GM18526 (cell line): ENCODE measurements around the gene PSME3.

Source experiments
- POLR2A ChIP-seq: IDR thresholded peaks from 3 replicates; pipeline ENCODE4 v1.6.1; 2011; ENCODE audit not compliant: insufficient read length; ENCODE audit errors: extremely low read depth

PSME3 gene

DNA sequence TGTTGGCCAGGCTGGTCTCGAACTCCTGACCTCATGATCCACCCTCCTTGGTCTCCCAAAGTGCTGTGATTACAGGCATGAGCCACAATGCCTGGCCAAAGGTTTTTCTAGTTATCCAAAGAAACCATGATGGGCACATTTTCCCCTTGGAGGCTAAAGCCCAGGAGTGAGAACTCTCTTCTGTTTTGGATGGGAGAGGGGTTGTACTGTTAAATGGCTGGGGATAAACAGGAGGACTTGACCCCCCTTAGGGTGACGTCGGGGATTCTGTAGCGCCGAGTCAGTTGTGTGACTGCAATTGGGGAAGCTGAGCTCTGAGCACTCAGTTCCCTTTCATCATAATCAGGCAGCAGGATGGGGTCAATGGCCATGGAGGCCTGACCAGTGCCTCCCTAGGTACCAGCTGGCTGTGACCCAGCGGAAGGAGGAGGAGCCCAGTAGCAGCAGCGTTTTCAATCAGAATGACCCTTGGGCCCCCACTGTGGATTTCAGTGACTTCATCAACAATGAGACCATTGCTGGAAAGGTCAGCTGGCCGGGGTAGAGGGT is 21.9 kb downstream of the PSME3 start:
- TF ChIP-seq POLR2A, result no peak

DNA sequence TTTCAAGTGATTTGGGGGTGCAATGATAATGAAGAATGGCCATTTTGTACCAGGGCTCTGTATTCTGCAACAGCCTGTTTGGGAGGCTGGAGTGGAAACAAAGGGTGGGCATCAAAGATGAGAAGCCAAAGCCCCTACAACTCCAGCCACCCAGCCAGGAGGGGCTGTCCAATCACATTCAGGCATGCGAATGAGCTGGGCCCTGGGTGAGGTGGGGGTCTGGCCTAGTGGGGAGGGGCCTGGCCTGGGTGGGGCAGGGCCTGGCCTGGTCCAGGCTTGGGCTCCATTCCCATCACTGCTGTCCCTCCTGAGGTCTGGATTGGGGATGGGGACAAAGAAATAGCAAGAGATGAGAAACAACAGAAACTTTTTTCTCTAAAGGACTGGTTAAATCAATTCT is 24.2 kb downstream of the PSME3 start:
- TF ChIP-seq POLR2A, result no peak

DNA sequence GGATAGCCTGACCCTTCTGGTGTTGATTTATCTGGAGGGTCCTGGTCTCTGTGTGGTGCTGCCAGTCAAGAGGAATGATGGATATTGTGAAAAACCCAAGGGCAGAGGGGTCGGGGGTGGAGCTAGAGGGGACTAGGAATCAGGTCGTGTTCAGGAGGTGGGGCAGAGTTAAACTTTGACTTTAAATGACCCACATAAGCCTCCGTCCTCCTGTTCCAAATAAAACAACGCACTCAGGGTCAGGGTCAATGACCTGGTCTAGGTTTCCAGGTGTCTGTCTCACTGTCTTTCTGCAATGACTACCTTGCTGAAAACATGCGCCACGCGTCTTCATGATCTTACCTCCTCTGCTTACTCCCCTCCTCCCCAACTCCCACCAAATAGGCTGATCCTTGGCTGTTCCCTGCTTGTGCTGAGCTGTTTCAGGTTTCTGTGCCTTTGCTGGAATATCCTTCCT is 32.5 kb downstream of the PSME3 start:
- TF ChIP-seq POLR2A, result no peak

DNA sequence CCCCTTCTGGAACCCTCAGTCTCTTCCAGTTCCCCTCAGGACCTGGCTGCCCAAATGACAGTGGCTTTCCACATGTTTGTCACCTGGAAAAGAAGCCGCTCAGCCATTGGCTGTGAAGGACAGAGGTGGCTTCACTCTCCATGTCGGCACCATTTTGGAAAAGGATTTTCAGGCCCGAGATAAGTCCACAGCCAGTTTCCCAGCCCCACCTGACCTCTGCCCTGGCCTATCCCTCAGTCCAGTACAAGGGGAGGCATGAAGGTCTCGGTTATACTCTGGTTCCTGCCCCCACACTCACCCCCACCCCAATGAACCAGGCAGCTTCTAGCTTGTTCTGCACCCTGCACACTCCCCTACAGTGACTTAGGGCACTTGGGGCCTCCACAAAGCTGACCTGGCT is 33.0 kb downstream of the PSME3 start:
- TF ChIP-seq POLR2A, result no peak

DNA sequence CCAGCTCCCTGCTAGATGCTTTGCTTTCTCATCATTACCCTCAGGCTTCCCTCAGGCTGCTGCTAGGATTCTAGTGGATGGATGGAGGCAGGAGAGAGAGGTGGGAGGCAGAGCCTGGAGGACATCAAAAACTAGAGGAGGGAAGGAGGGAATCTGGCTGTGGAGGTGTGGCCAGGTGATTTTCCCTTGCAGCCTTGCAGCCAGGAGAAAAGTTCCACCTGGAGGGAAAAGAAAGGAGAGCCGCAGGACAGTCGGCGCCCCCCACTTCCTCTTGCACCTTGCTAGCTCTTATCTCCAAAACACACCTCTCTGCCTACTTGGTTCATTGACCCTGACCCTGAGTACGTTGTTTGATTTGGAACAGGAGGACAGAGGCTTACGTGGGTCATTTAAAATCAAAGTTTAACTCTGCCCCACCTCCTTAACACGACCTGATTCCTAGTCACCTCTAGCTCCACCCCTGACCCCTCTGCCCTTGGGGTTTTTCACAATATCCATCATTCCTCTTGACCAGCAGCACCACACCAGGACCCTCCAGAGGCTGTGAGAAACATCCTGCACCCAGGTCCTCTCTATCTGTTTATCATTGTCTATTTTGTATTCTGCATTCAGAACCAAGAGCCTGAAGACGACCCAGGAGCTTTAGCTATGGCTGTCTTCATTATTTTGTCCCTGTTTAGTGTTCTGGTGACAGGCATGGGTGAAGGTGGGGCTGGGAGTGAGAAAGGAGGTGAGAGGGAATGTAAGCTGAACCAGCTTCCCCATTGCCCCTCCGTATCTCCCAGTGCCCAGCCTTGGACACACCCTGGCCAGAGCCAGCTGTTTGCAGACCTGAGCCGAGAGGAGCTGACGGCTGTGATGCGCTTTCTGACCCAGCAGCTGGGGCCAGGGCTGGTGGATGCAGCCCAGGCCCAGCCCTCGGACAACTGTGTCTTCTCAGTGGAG is 33.7 kb downstream of the PSME3 start:
- no peak for TF ChIP-seq POLR2A

DNA sequence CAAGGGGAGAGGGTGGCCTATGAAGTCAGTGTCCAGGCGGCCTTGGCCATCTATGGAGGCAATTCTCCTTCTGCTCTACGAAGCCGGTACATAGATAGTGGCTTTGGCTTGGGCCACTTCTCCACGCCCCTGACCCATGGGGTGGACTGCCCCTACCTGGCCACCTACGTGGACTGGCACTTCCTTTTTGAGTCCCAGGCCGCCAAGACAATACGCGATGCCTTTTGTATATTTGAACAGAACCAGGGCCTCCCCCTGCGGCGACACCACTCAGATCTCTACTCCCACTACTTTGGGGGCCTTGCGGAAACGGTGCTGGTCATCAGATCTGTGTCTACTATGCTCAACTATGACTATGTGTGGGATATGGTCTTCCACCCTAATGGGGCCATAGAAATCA is 35.1 kb downstream of the PSME3 start:
- TF ChIP-seq POLR2A, result no peak

DNA sequence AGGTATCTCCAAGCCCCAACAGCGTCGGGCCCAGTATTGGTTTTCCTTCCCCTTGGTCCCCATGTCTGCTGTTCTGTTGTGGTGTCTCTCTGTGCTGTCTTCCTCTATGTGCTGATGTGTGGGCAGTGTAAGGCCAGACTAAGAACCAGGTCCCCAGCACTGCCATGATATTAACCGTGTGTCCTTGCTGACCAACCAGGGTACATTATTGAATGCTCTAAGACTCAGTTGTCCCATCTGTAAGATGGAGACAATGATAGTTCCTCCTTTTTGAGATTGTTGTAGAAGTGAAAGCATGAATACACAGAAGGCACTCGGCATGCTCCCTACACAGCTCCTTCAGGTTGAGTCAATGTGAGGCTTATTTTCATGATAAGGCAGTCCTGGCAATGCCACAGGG is 38.5 kb downstream of the PSME3 start:
- no peak for TF ChIP-seq POLR2A

DNA sequence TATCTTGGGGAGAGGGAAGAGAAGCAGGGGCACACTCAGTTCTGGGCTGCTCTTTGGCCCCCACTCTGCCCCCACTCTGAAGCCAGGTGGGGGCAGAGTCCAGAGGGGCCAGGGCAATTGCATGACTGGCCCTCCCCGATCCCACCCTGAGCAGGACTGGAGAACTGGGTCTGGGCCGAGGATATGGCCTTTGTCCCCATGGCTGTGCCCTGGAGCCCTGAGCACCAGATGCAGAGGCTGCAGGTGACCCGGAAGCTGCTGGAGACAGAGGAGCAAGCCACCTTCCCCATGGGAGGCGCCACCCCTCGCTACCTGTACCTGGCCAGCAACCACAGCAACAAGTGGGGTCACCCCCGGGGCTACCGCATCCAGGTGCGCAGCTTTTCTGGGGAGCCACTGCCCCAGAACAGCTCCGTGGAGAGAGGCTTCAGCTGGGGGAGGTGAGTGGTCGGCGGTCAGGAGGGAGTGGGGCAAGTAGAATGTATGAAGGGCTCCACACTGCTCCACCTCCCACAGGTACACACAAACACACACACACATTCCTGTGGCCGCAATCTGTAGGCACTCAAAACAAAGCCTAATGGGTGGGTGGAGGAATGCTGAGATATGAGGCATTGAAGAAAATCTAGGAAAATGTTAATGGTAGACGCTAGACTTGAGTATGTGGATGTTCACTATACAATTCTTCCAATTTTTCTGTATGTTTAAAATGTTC is 39.2 kb downstream of the PSME3 start:
- TF ChIP-seq POLR2A, result no peak

DNA sequence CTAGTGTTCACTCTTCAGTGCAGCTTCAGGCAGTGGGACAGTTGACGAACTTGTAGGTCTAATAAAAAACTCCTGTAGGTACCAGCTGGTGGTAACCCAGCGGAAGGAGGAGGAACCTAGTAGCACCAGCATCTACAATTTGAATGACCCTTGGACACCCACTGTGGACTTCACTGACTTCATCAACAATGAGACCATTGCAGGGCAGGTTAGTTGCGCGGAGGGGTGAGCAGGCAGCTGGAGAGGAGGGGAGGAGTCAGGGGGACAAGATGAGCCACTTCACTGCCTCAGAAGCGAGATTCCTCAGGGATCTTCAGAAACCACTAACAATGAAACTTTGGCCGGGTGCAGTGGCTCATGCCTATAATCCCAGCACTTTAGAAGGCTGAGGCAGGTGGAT is 40.1 kb downstream of the PSME3 start:
- TF ChIP-seq POLR2A, result no peak

DNA sequence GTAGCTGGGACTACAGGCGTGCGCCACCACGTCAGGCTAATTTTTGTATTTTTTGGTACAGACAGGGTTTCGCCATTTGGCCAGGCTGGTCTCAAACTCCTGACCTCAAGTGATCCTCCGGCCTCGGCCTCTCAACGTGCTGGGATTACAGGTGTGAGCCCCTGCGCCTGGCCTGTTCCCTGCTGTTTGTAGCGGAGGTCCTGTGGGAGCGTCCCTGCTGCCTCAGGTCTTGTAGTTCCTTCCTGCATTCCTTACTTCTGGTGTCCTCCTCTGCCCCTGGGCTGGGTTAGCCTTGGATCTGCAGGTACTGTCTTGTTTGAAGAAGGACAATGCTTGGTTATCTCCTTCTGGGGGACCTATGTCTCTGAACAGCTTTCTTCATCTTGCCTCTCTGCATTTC is 43.8 kb downstream of the PSME3 start:
- TF ChIP-seq POLR2A, result no peak

DNA sequence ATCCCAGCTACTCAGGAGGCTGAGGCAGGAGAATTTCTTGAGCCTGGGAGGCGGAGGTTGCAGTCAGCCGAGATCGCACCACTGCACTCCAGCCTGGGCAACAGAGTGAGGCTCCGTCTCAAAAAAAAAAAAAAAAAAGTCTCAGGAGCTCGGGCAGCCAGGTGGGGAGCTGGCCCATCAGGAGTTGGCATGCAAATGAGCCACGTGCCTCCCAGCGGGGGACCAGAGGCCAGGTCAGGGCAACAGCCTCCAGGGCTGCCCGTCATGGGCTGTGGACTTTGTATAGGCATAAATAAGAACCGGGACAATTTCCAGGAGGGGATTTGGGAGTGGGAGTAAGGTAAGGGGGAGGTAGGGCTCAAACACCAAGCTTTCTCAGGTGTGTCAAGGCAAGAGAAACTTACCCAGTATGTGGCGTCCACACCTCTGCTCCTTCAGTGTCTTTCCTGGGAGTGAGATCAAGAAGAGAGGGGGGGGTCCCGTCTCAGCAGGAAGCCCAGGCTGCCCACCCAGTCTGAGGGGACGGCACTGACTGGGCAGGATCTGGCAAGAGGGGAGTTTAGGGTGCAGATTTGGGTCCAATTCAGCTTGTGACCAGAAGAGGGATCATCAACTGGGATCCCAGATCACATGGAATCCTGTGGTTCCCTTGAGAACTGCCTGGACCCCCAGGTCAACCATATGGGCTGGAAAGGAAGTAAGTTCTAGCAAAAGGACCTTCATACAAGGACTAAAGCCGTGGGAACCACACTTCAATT is 45.1 kb downstream of the PSME3 start:
- no peak for TF ChIP-seq POLR2A

DNA sequence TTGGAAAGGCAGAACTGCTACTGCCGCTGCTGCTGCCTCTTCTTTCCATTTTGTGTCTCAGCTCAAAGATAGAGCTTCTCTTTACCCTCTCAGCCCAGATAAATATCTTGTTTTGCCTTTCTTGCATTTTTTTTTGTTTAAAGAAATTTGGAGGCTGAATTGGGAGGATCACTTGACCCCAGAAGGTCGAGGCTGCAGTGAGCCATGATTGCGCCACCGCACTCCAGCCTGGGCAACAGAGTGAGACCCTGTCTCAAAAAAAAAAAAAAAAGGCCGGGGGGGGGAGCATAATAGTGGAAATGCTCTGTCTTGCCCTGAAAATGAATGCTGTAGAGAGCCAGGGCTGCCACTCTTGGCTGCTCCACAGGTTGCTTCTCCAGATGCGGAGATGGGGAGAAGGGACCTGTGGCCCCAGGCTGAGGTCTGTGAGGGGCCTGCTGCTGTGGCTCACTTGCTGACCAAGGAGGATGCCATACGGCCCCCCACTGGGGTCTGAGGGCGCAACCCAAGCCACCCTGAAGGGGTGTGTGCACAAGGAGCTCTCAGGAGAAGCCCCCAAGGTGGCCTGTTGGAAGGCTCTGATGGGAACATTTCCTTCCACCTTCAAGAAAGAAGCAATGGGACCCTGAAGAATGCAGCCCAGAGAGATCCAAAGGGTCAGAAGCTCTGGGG is 45.9 kb downstream of the PSME3 start:
- no peak for TF ChIP-seq POLR2A

DNA sequence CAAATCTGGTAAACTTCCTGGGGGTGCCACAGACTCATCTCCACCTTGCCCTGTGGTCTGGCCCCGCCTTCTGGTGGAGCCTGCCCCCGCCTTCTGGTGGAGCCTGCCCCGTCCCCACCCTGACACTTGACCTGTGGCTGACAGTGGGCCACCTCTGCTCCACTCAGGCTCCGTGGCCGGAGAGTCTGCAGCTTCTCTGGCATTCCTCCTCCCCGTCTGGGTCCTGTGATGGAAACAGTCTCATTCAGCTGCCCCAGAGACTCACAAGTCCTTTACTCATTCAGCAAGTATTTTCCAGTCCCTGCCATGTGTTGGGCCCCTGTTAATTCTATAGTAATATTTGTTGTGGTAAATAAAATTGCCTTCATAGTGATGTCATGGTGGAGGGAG is 46.4 kb downstream of the PSME3 start:
- TF ChIP-seq POLR2A, result no peak

DNA sequence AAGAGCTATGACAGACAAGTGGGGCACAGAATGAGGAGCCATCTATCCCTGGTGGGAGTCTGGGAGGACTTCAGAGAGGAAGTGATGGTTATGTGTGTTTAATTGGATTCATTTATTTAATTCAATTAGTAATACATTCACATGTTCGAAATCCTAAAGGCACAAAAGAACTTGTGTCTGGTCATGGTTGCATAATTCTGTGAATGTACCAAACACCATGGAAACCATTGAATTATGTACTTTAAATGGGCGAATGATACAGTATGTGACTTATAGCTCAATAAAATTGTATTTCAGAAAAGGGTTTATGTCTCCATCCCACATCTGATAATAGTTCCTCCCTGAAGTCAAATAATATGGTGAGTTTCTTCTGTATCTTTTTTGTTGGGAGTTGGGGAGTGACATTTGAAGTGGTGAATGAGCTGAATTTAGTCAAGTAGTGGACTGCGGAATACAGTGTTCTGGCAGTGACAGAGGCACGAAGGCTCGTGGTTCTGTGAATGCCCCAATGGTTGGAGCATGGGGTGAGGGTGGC is 47.6 kb downstream of the PSME3 start:
- TF ChIP-seq POLR2A, result no peak
